ENCODE results near the gene NMU. TPM values are rescaled to one million over a fixed set of nuclear protein-coding genes. Genes with fewer than 3 reads are reported as not detected.

The NMU gene
- total and polyA plus RNA-seq, 9 of the 15 experiments (the other 6 are each of a cell fraction or from before 2014, with no cell fraction given) = 73.8 to 846 (median 599) TPM

DNA sequence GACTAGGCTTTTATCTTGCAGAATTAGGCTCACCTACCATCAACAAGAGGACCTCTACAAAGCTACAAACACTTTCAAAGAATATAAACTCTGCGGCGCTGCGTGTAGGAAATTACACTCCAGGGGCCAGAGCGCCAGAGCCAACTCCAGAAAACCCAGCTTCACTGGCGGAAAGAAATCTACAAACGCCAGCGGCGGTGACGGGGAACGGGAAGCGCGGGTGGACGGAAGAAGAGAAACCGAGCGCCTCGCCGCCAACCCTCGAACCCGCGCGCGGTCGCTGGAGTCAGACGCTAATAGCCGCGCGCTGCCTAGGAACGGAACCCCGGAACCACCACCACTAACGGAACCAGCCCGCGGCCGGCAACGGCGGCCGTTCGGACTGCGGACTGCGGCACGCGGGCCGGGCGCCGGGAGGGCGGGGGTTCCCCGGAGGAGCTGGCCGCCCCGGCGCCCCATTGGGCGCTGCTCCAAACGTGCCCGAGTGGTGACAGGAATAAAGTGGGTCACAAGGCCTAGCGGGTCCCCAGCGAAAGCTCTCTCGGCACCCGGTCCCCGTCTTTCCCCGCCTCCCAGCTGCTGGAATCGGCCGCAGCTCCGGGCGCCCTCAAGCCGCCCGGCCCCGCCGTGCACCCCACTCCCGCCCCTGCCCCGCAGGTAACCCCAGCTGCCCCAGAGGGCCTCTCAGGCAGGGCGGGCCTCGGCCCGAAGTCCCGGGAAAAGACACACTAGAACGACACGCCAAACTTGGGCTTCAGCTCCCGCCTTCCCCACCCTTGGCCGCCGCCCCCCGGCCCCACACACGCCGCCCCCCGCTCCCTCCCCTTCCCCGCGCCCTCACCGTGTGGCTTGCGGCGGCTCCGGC, 90.2 kb downstream of the NMU start (continued):
- TF ChIP-seq, protein P1, sequence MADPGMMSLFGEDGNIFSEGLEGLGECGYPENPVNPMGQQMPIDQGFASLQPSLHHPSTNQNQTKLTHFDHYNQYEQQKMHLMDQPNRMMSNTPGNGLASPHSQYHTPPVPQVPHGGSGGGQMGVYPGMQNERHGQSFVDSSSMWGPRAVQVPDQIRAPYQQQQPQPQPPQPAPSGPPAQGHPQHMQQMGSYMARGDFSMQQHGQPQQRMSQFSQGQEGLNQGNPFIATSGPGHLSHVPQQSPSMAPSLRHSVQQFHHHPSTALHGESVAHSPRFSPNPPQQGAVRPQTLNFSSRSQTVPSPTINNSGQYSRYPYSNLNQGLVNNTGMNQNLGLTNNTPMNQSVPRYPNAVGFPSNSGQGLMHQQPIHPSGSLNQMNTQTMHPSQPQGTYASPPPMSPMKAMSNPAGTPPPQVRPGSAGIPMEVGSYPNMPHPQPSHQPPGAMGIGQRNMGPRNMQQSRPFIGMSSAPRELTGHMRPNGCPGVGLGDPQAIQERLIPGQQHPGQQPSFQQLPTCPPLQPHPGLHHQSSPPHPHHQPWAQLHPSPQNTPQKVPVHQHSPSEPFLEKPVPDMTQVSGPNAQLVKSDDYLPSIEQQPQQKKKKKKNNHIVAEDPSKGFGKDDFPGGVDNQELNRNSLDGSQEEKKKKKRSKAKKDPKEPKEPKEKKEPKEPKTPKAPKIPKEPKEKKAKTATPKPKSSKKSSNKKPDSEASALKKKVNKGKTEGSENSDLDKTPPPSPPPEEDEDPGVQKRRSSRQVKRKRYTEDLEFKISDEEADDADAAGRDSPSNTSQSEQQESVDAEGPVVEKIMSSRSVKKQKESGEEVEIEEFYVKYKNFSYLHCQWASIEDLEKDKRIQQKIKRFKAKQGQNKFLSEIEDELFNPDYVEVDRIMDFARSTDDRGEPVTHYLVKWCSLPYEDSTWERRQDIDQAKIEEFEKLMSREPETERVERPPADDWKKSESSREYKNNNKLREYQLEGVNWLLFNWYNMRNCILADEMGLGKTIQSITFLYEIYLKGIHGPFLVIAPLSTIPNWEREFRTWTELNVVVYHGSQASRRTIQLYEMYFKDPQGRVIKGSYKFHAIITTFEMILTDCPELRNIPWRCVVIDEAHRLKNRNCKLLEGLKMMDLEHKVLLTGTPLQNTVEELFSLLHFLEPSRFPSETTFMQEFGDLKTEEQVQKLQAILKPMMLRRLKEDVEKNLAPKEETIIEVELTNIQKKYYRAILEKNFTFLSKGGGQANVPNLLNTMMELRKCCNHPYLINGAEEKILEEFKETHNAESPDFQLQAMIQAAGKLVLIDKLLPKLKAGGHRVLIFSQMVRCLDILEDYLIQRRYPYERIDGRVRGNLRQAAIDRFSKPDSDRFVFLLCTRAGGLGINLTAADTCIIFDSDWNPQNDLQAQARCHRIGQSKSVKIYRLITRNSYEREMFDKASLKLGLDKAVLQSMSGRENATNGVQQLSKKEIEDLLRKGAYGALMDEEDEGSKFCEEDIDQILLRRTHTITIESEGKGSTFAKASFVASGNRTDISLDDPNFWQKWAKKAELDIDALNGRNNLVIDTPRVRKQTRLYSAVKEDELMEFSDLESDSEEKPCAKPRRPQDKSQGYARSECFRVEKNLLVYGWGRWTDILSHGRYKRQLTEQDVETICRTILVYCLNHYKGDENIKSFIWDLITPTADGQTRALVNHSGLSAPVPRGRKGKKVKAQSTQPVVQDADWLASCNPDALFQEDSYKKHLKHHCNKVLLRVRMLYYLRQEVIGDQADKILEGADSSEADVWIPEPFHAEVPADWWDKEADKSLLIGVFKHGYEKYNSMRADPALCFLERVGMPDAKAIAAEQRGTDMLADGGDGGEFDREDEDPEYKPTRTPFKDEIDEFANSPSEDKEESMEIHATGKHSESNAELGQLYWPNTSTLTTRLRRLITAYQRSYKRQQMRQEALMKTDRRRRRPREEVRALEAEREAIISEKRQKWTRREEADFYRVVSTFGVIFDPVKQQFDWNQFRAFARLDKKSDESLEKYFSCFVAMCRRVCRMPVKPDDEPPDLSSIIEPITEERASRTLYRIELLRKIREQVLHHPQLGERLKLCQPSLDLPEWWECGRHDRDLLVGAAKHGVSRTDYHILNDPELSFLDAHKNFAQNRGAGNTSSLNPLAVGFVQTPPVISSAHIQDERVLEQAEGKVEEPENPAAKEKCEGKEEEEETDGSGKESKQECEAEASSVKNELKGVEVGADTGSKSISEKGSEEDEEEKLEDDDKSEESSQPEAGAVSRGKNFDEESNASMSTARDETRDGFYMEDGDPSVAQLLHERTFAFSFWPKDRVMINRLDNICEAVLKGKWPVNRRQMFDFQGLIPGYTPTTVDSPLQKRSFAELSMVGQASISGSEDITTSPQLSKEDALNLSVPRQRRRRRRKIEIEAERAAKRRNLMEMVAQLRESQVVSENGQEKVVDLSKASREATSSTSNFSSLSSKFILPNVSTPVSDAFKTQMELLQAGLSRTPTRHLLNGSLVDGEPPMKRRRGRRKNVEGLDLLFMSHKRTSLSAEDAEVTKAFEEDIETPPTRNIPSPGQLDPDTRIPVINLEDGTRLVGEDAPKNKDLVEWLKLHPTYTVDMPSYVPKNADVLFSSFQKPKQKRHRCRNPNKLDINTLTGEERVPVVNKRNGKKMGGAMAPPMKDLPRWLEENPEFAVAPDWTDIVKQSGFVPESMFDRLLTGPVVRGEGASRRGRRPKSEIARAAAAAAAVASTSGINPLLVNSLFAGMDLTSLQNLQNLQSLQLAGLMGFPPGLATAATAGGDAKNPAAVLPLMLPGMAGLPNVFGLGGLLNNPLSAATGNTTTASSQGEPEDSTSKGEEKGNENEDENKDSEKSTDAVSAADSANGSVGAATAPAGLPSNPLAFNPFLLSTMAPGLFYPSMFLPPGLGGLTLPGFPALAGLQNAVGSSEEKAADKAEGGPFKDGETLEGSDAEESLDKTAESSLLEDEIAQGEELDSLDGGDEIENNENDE (IDR thresholded peaks at IDR 0.05; ENCODE audit: low read depth, low read length) = no peak
- no peak for TF ChIP-seq ZNF224 (CRISPR knock-in tag; IDR thresholded peaks at IDR 0.05)
- no peak for TF ChIP-seq NCOR1 (IDR thresholded peaks at IDR 0.05)
- no peak for TF ChIP-seq ARID1B (IDR thresholded peaks at IDR 0.05)
- no peak for TF ChIP-seq ZNF197 (CRISPR knock-in tag; IDR thresholded peaks at IDR 0.05; ENCODE audit: low read depth)
- TF ChIP-seq POLR3G (IDR thresholded peaks at IDR 0.05; ENCODE audit: extremely low read depth, insufficient read length, insufficient replicate concordance) = no peak
- TF ChIP-seq RBM15 (IDR thresholded peaks at IDR 0.05; ENCODE audit: insufficient read depth, low read length) = no peak
- no peak for TF ChIP-seq LEF1 (IDR thresholded peaks at IDR 0.05)
- TF ChIP-seq MAFF (IDR thresholded peaks at IDR 0.05; ENCODE audit: low read length) = no peak
- no peak for TF ChIP-seq ZNF316 (IDR thresholded peaks at IDR 0.05)
- TF ChIP-seq, protein P2, sequence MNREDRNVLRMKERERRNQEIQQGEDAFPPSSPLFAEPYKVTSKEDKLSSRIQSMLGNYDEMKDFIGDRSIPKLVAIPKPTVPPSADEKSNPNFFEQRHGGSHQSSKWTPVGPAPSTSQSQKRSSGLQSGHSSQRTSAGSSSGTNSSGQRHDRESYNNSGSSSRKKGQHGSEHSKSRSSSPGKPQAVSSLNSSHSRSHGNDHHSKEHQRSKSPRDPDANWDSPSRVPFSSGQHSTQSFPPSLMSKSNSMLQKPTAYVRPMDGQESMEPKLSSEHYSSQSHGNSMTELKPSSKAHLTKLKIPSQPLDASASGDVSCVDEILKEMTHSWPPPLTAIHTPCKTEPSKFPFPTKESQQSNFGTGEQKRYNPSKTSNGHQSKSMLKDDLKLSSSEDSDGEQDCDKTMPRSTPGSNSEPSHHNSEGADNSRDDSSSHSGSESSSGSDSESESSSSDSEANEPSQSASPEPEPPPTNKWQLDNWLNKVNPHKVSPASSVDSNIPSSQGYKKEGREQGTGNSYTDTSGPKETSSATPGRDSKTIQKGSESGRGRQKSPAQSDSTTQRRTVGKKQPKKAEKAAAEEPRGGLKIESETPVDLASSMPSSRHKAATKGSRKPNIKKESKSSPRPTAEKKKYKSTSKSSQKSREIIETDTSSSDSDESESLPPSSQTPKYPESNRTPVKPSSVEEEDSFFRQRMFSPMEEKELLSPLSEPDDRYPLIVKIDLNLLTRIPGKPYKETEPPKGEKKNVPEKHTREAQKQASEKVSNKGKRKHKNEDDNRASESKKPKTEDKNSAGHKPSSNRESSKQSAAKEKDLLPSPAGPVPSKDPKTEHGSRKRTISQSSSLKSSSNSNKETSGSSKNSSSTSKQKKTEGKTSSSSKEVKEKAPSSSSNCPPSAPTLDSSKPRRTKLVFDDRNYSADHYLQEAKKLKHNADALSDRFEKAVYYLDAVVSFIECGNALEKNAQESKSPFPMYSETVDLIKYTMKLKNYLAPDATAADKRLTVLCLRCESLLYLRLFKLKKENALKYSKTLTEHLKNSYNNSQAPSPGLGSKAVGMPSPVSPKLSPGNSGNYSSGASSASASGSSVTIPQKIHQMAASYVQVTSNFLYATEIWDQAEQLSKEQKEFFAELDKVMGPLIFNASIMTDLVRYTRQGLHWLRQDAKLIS (CRISPR knock-in tag; IDR thresholded peaks at IDR 0.05) = peak; percentile 8; the same call in 1 of the 2 replicates
- TF ChIP-seq TARDBP (IDR thresholded peaks at IDR 0.05) = peak; percentile 82
- no peak for TF ChIP-seq BDP1 (IDR thresholded peaks at IDR 0.05; ENCODE audit: insufficient read depth, insufficient read length)

All from K562 (cell line).